Panc1 (cell line): ENCODE measurements around the gene LRGUK.
"Not testable (repeated sequence)": the region's sequence is repeated elsewhere in the genome, so short reads cannot be mapped to it uniquely, and the experiment has no call there.

Experiments
- CTCF ChIP-seq: fragments of 450-650 bp; IDR thresholded peaks from 2 replicates; pipeline ENCODE4 v1.5.1; 2017; ENCODE audit warnings: mild to moderate bottlenecking
- POLR2AphosphoS5 ChIP-seq: IDR thresholded peaks from 2 replicates; pipeline ENCODE4 v1.6.1; 2012; ENCODE audit warnings: mild to moderate bottlenecking, low read depth, low read length, moderate library complexity
- REST ChIP-seq, 2 experiments: IDR thresholded peaks; 2 replicates each; pipeline ENCODE4 v1.6.1; 2011 to 2012; ENCODE audit warnings: low read depth in 2 of 2, control low read depth in 1 of 2, low read length in 1 of 2, mild to moderate bottlenecking in 1 of 2, moderate library complexity in 1 of 2; ENCODE audit not compliant: insufficient read depth in 1 of 2
- SIN3A ChIP-seq: IDR thresholded peaks from 2 replicates; pipeline ENCODE4 v1.6.1; 2012; ENCODE audit warnings: low read depth, mild to moderate bottlenecking, low read length, moderate library complexity, borderline replicate concordance; ENCODE audit not compliant: insufficient read depth
- TCF7L2 ChIP-seq: IDR thresholded peaks from 2 replicates; pipeline ENCODE4 v1.6.1; 2011; ENCODE audit warnings: mild to moderate bottlenecking, low read depth, low read length, inconsistent platforms

GRCh38 chr7:134231296-134231695 lies 104.2 kb downstream of the LRGUK start:
- TF ChIP-seq CTCF; POLR2AphosphoS5; TCF7L2; REST (IDR thresholded peaks at IDR 0.05; ENCODE audit: insufficient read depth in 1 of 2, low read depth in 2 of 2, low read length in 1 of 2); SIN3A: not testable (repeated sequence)
